Adrenal gland (tissue), 12 donors: Measurements from ENCODE around the gene B4GALT7. TPM values are rescaled to one million over a fixed set of nuclear protein-coding genes. Genes with fewer than 3 reads are reported as not detected.
A peak's percentile ranks its signal among the peaks of the same experiment; 100 is the strongest.

Source experiments
- DNase-seq, 7 donors: peaks; one replicate each; pipeline ENCODE4 v3.0.0-alpha.2; 2019 to 2020
- H3K27ac ChIP-seq, 5 donors: fragments of 200-600 bp; sonication (generic) in 4 of 5; 1 replicate in 3 of 5; 2 replicates in 2 of 5; pipeline versions ENCODE4 v1.5.1 to v1.8.0; 2016 to 2020; ENCODE audit warnings: mild to moderate bottlenecking in 1 of 5
- H3K27me3 ChIP-seq: fragments of 200-600 bp; 2 replicates; pipeline ENCODE4 v1.8.0; 2021
- H3K36me3 ChIP-seq, 2 donors: fragments of 200-600 bp; replicated peaks in 1 of 2; 1 replicate in 1 of 2; 2 replicates in 1 of 2; pipeline versions ENCODE4 v1.5.1 to v1.8.0; 2018 to 2022
- H3K4me1 ChIP-seq, 2 donors: fragments of 200-600 bp; replicated peaks in 1 of 2; 1 replicate in 1 of 2; 2 replicates in 1 of 2; pipeline versions ENCODE4 v1.5.1 to v1.8.0; 2018 to 2021
- H3K4me3 ChIP-seq, 4 donors: fragments of 200-600 bp; sonication (generic) in 3 of 4; one replicate each; pipeline ENCODE4 v1.5.1; 2016 to 2018
- H3K9me3 ChIP-seq, 3 donors: fragments of 200-600 bp; sonication (generic) in 1 of 3; replicated peaks in 1 of 3; 1 replicate in 2 of 3; 2 replicates in 1 of 3; pipeline versions ENCODE4 v1.5.1 to v1.8.0; 2016 to 2021
- POLR2A ChIP-seq, 2 donors: fragments of 450-650 bp; IDR thresholded peaks; one replicate each; pipeline ENCODE4 v1.6.1; 2017; ENCODE audit warnings: antibody characterized with exemption in 2 of 2, mild to moderate bottlenecking in 2 of 2, moderate library complexity in 1 of 2
- WGBS, 4 donors: extraction: QIAGEN DNeasy Blood & Tissue Kit in 2 of 4; methylation state at CpG; one replicate each; pipeline versions ENCODE4 v1.1.5 to v1.1.7; 2013 to 2017; 5-methylcytosine and 5-hydroxymethylcytosine counted together
- intact Hi-C, 2 donors: fragments of 100-400 bp; cut with DNase I; formaldehyde crosslinking; loops; one replicate each; pipeline versions ENCODE4 v1.14.1 to v1.15.0; 2022 to 2023
- polyA plus RNA-seq, 3 donors: library from polyadenylated mRNA; stranded (reverse); fragments of 200-250 nt in 2 of 3; fragments of 350-450 nt in 1 of 3; fragmentation: Illumina TruSeq in 1 of 3; extraction: RNeasy Lipid Tissue Mini Kit (QIAGEN cat#74804) in 1 of 3; gene quantifications; one replicate each; pipeline ENCODE4 v1.2.3, GENCODE V29; 2013 to 2014
- total RNA-seq, 9 donors: library from RNA; depleted of rRNA in 4 of 9; stranded (reverse); fragments of >200 nt in 4 of 9; fragments of 120-200 nt in 1 of 9; fragmentation: NEBNext Ultra II Directional in 1 of 9; extraction: Animal tissue kit (Norgen Biotek cat#: 25700) in 1 of 9; gene quantifications; one replicate each; pipeline versions ENCODE4 v1.1.0 to v1.2.4, GENCODE V29; 2013 to 2023
- TF ChIP-seq, protein P1 (sequence below), 6 experiments: fragments of 450-650 bp in 4 of 6; fragments of 200-600 bp in 2 of 6; sonication (generic) in 1 of 6; IDR thresholded peaks; 1 replicate in 5 of 6; 2 replicates in 1 of 6; pipeline versions ENCODE4 v1.5.1 to v1.8.0; 2016 to 2021; ENCODE audit warnings: antibody characterized with exemption in 6 of 6, mild to moderate bottlenecking in 2 of 6, moderate library complexity in 1 of 6
- donor health status: healthy with polysubstance abuse.
- donor health status: Bipolar disorder and iron deficiency.
- donor health status: DM: yes; HTN: yes; CAD: no.
- donor health status: DM: no; HTN: no; CAD: no.
- donor health status: DM: no; HTN: no; CAD: no.
- donor health status: DM: yes; HTN: yes; CAD: no.

Gene B4GALT7
- total and polyA plus RNA-seq, 12 donors = 22.7 to 131 (median 43.8) TPM

DNA sequence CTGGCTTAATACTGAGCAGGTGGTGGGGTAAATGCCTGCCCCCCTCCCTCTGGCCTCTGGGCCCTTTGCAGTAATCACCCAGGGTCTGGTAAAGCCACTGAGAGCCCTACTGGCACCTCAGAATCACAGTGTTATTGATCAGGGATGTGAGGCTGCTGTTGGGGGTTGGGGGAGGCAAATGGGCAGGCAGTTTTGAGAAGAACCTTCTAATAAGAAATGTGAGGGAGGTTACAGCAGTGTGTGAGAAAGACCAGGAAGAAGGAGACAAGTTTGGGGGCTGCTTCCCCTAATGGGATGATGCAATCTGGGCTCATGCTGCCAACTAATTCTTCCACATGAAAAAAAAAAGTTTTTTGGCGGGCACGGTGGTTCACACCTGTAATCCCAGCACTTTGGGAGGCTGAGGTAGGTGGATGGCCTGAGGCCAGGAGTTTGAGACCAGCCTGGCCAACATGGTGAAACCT is 3.1 kb upstream of the B4GALT7 start:
- intact Hi-C loops = no loop called here
- TF ChIP-seq, protein P1, sequence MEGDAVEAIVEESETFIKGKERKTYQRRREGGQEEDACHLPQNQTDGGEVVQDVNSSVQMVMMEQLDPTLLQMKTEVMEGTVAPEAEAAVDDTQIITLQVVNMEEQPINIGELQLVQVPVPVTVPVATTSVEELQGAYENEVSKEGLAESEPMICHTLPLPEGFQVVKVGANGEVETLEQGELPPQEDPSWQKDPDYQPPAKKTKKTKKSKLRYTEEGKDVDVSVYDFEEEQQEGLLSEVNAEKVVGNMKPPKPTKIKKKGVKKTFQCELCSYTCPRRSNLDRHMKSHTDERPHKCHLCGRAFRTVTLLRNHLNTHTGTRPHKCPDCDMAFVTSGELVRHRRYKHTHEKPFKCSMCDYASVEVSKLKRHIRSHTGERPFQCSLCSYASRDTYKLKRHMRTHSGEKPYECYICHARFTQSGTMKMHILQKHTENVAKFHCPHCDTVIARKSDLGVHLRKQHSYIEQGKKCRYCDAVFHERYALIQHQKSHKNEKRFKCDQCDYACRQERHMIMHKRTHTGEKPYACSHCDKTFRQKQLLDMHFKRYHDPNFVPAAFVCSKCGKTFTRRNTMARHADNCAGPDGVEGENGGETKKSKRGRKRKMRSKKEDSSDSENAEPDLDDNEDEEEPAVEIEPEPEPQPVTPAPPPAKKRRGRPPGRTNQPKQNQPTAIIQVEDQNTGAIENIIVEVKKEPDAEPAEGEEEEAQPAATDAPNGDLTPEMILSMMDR (IDR thresholded peaks at IDR 0.05) = no peak
- TF ChIP-seq POLR2A (IDR thresholded peaks at IDR 0.05) = no peak
- H3K4me1 ChIP-seq = peaks cover 21 to 29% of the 10 kb centered on the region in 2 donors
- H3K27ac ChIP-seq = no peak overlapping the region
- peak in 1 of 7 donors; percentile 10 for DNase-seq
- H3K4me3 ChIP-seq = no peak overlapping the region
- H3K36me3 ChIP-seq = peaks cover 0 to 36% of the 10 kb centered on the region in 2 donors
- WGBS, 4 donors = 87 to 96% (median 92%) methylated on average over 2 of the region's 2 CpGs
- H3K9me3 ChIP-seq = no peaks in the 10 kb centered on the region
- H3K27me3 ChIP-seq = no peaks in the 10 kb centered on the region

GRCh38 chr5:177598477-177598876 is 1.5 kb upstream of the B4GALT7 start:
- Histone ChIP-seq H3K9me3 (no peaks in the 10 kb centered on the region), H3K4me1 (peaks cover 22 to 30% of the 10 kb centered on the region in 2 donors), H3K27me3 (no peaks in the 10 kb centered on the region), H3K36me3 (peaks cover 0 to 34% of the 10 kb centered on the region in 2 donors), H3K27ac (no peak overlapping the region), H3K4me3 (no peak overlapping the region)
- DNase-seq = peak in 1 of 7 donors; percentile 10
- TF ChIP-seq, protein P1 (IDR thresholded peaks at IDR 0.05) = no peak
- TF ChIP-seq POLR2A (IDR thresholded peaks at IDR 0.05) = no peak
- intact Hi-C loops = no loop called here
- 44 to 57% (median 47%) methylated on average over 5 of the region's 5 CpGs for WGBS, 4 donors

DNA sequence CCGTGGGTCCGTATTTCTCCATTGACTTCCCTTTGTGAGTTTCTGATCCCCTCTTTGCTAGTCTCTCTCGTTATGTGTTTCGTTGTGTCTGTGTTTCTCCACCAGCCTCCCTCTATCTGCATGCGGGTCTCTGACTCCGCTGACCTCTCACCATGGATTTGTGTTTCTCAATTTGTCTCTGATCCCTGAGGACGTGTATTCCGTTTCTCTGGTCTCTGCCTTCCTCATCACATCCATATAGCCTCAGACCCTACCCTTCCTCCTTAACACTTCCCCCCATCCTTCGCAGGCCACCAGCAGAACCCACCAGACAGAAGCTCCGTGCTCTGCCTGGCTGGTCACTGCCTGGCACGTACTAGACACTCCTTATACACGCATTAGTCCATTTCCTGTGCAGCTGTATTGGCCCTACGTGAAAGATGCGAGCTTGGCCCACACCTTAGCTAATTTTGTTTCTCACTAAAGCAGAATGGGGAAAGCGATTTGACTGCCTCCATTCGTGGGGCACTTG is 631 bp downstream of the B4GALT7 start:
- H3K36me3 ChIP-seq = peaks cover 0 to 13% of the 10 kb centered on the region in 2 donors
- peak overlapping the region; percentile 3 to 94 (median 87) for H3K27ac ChIP-seq
- peak in 3 of 7 donors; percentile 31 to 60 (median 32) for DNase-seq
- H3K4me3 ChIP-seq = peak overlapping the region; percentile 27 to 98 (median 64)
- TF ChIP-seq, protein P1 (IDR thresholded peaks at IDR 0.05) = no peak
- TF ChIP-seq POLR2A (IDR thresholded peaks at IDR 0.05) = peak in 1 of 2 donors; percentile 3
- no peaks in the 10 kb centered on the region for H3K9me3 ChIP-seq
- H3K27me3 ChIP-seq = no peaks in the 10 kb centered on the region
- WGBS, 4 donors = 1 to 8% (median 6%) methylated on average over 14 to 16 of the region's 16 CpGs
- intact Hi-C loops = no loop called here
- H3K4me1 ChIP-seq = peaks cover 22 to 24% of the 10 kb centered on the region in 2 donors

DNA sequence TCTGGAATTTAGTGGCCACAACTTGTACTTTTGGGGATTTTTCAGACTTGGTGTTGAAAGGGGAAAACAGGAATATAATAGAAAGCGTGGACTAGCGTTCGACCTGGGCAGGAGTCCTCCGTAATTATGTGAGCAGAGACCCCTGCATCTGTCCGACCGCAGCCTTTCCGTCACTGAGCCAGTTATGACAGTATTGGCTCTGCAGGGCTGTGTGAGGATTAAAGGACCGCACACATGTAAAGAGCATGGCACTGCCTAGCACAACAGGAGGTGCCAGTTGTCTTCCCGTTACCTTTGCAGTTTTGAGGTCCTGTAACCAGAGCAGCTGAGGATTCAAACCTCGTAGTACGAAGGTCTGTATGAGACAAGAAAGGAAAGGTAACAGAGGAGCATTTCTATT is 1.2 kb downstream of the B4GALT7 start:
- H3K27me3 ChIP-seq = no peaks in the 10 kb centered on the region
- H3K36me3 ChIP-seq = peaks cover 0 to 8% of the 10 kb centered on the region in 2 donors
- no peaks in the 10 kb centered on the region for H3K9me3 ChIP-seq
- WGBS, 4 donors = 89 to 94% (median 92%) methylated on average over 11 of the region's 11 CpGs
- intact Hi-C loops = no loop called here
- no peak for TF ChIP-seq POLR2A (IDR thresholded peaks at IDR 0.05)
- TF ChIP-seq, protein P1 (IDR thresholded peaks at IDR 0.05) = no peak
- H3K27ac ChIP-seq = peak overlapping the region in 1 of 5 donors; percentile 52
- H3K4me3 ChIP-seq = peak overlapping the region in 2 of 4 donors; percentile 90 to 98
- peaks cover 22 to 24% of the 10 kb centered on the region in 2 donors for H3K4me1 ChIP-seq
- peak in 1 of 7 donors; percentile 14 for DNase-seq
